ENCODE measurements around the gene WWTR1. TPM values are rescaled to one million over a fixed set of nuclear protein-coding genes. Genes with fewer than 3 reads are reported as not detected.

Gene WWTR1
- polyA plus RNA-seq, 2 of the 4 experiments (the other 2 are of a cell fraction): 99.7 to 164 TPM

DNA sequence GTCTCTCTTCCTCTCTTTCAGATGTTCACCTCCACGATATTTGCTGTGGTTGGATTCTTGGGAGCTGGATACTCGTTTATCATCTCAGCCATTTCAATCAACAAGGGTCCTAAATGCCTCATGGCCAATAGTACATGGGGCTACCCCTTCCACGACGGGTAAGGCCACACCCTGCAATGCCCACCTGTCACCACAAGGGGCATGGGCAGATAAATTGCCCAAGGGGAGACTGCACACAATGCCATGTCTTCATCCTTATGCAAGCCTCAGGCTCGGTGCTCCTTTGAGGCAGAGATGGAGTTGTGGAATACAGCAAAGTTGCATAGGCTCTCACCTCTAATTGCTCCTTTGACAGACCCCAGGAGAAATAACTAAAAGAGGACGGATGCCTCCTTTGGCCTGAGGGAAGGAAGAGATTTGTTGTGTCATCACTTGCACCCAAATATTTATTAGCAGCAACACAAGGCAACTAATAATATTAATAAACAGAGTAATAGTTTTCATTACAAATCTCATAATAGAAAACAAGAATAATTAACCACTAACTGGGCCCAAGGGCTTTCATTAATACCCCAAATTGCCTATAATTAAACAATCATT, 170.1 kb downstream of the WWTR1 start:
- CTCF ChIA-PET: interaction anchor here (0.6 to 8.7 kb wide), 4 partner anchors 7 to 321 kb away, joined by 3 to 52 read pairs (median 3); no protein-coding TSS in a partner anchor
- H3K9me3 ChIP-seq: no peaks in the 10 kb centered on the region
- no peak overlapping the region for H3K4me2 ChIP-seq
- WGBS (ENCODE audit: missing lambda C conversion rate): 80% methylated on average over 6 of the region's 6 CpGs
- FAIRE-seq: no peak
- peak; percentile 66 to 77; a peak in 4 of 6 replicates for ATAC-seq
- DNase-seq (ENCODE audit: low read depth in 1 of 2, low spot score in 1 of 2): peak in 1 of 2 experiments; percentile 62
- H3K4me3 ChIP-seq: no peak overlapping the region
- no peak overlapping the region; a peak in 1 of 6 replicates for H3K27ac ChIP-seq
- no peak for TF ChIP-seq PBX3 (IDR thresholded peaks at IDR 0.05)
- TF ChIP-seq RAD21 (conservative IDR thresholded peaks at IDR 0.05 in 1 of 2, IDR thresholded peaks at IDR 0.05 in 1 of 2): peak in 1 of 2 experiments; percentile 18; a peak in 1 of 5 replicates
- H3K4me1 ChIP-seq: no peaks in the 10 kb centered on the region; the same call in 2 of the 3 replicates
- POLR2A ChIA-PET: no interaction called here

DNA sequence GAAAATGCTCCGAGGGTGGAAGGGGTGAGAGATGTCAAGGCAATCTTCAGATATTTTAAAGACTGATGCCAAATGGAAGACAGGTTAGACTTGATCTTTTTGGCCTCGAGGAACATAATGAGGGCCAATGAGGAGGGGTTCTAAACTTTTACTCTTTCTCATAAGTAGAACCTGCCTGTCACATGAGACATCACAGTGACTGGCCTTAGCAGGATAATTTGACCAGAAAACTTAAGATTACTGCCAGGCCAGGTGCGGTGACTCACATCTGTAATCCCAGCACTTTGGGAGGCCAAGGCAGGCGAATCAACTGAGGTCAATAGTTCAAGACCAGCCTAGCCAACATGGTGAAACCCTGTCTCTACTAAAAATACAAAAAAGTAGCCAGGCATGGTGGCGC, 171.1 kb downstream of the WWTR1 start:
- DNase-seq (ENCODE audit: low read depth in 1 of 2, low spot score in 1 of 2) (no peak), FAIRE-seq (no peak), ATAC-seq (no peak)
- ChIA-PET CTCF (interaction anchor here (0.8 to 1.7 kb wide), 4 partner anchors 8 to 284 kb away, joined by 3 to 7 read pairs (median 4); no protein-coding TSS in a partner anchor), POLR2A (no interaction called here)
- H3K4me2 ChIP-seq: no peak overlapping the region
- H3K4me1 ChIP-seq: no peaks in the 10 kb centered on the region; the same call in 2 of the 3 replicates
- TF ChIP-seq JUNB (IDR thresholded peaks at IDR 0.05) (no peak), ZFP36 (IDR thresholded peaks at IDR 0.05; ENCODE audit: borderline replicate concordance, partially characterized antibody) (no peak), FOSL2 (IDR thresholded peaks at IDR 0.05) (no peak), FOSL2 (CRISPR knock-in tag; IDR thresholded peaks at IDR 0.05) (0 out of 2 replicates have a peak, but pooled peaks have one; percentile 3), MAFK (IDR thresholded peaks at IDR 0.05; ENCODE audit: partially characterized antibody) (no peak), RARB (CRISPR knock-in tag; IDR thresholded peaks at IDR 0.05) (no peak), NPAS2 (CRISPR knock-in tag; IDR thresholded peaks at IDR 0.05; ENCODE audit: borderline replicate concordance) (no peak)
- 75% methylated on average over 5 of the region's 5 CpGs for WGBS (ENCODE audit: missing lambda C conversion rate)
- 0 out of 6 replicates have a peak overlapping the region, but pooled peaks of 1 of the 2 experiments have one; percentile 3 for H3K27ac ChIP-seq
- no peak overlapping the region for H3K4me3 ChIP-seq
- no peaks in the 10 kb centered on the region for H3K9me3 ChIP-seq

DNA sequence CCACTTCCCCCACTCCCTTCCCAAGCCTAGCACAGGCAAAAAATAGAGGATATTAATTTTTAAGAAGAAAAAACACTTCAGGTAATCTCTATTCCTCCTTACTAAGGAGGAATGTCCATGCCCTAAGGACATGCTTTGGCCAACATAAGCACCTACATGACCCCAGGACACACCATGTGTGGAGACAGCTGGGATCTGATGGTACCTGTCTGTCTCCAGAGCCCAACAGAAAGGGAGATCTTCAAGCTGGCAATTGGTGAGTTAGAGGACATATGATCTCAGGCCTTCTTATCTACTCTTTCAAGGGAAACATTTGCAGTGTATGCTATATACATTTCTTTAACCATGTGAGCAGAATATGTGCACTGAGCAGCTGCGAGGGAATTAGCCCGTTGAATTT, 176.3 kb downstream of the WWTR1 start:
- whole genome bisulfite sequencing (ENCODE audit: missing lambda C conversion rate): 90% methylated on average over 2 of the region's 2 CpGs
- peaks cover 36% of the 10 kb centered on the region for H3K4me1 ChIP-seq
- no peak for FAIRE-seq
- peak overlapping the region; percentile 27 to 70; a peak in 5 of 6 replicates for H3K27ac ChIP-seq
- no peak for DNase-seq (ENCODE audit: low read depth in 1 of 2, low spot score in 1 of 2)
- H3K4me2 ChIP-seq: no peak overlapping the region
- ChIA-PET CTCF (interaction anchor here (0.9 to 4.5 kb wide), 17 partner anchors 10 to 526 kb away, joined by 3 to 52 read pairs (median 4); no protein-coding TSS in a partner anchor), POLR2A (no interaction called here)
- no peak overlapping the region for H3K4me3 ChIP-seq
- no peak for TF ChIP-seq NFE2L2 (conservative IDR thresholded peaks at IDR 0.05; ENCODE audit: low read length)
- TF ChIP-seq SREBF2 (IDR thresholded peaks at IDR 0.05): no peak
- TF ChIP-seq BCL3 (IDR thresholded peaks at IDR 0.05): no peak
- TF ChIP-seq EHF (CRISPR knock-in tag; IDR thresholded peaks at IDR 0.05): no peak
- TF ChIP-seq HOXB5 (CRISPR knock-in tag; IDR thresholded peaks at IDR 0.05): no peak
- TF ChIP-seq KDM5A (IDR thresholded peaks at IDR 0.05): no peak
- TF ChIP-seq ZFP36 (IDR thresholded peaks at IDR 0.05; ENCODE audit: borderline replicate concordance, partially characterized antibody): no peak
- no peak for TF ChIP-seq MAZ (IDR thresholded peaks at IDR 0.05; ENCODE audit: borderline replicate concordance, low read depth, low read length)
- TF ChIP-seq, protein P1, sequence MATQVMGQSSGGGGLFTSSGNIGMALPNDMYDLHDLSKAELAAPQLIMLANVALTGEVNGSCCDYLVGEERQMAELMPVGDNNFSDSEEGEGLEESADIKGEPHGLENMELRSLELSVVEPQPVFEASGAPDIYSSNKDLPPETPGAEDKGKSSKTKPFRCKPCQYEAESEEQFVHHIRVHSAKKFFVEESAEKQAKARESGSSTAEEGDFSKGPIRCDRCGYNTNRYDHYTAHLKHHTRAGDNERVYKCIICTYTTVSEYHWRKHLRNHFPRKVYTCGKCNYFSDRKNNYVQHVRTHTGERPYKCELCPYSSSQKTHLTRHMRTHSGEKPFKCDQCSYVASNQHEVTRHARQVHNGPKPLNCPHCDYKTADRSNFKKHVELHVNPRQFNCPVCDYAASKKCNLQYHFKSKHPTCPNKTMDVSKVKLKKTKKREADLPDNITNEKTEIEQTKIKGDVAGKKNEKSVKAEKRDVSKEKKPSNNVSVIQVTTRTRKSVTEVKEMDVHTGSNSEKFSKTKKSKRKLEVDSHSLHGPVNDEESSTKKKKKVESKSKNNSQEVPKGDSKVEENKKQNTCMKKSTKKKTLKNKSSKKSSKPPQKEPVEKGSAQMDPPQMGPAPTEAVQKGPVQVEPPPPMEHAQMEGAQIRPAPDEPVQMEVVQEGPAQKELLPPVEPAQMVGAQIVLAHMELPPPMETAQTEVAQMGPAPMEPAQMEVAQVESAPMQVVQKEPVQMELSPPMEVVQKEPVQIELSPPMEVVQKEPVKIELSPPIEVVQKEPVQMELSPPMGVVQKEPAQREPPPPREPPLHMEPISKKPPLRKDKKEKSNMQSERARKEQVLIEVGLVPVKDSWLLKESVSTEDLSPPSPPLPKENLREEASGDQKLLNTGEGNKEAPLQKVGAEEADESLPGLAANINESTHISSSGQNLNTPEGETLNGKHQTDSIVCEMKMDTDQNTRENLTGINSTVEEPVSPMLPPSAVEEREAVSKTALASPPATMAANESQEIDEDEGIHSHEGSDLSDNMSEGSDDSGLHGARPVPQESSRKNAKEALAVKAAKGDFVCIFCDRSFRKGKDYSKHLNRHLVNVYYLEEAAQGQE (IDR thresholded peaks at IDR 0.05): no peak
- no peak for TF ChIP-seq CEBPB (IDR thresholded peaks at IDR 0.05)
- no peak for TF ChIP-seq GATA3 (IDR thresholded peaks at IDR 0.05; ENCODE audit: borderline replicate concordance)
- no peak for TF ChIP-seq TFCP2L1 (CRISPR knock-in tag; IDR thresholded peaks at IDR 0.05)
- TF ChIP-seq CBX8 (IDR thresholded peaks at IDR 0.05): no peak
- ATAC-seq: no peak
- no peaks in the 10 kb centered on the region for H3K9me3 ChIP-seq
